DOHH2 (cell line): ENCODE results near the gene ZER1.
"Not testable (repeated sequence)": the region's sequence is repeated elsewhere in the genome, so short reads cannot be mapped to it uniquely, and the experiment has no call there.

ENCODE experiments used
- H3F3A ChIP-seq: fragments of 200-600 bp; sonication (generic), shearing (Covaris generic); 2 replicates; pipeline ENCODE4 v1.6.0; 2016; ENCODE audit warnings: antibody characterized with exemption, mild to moderate bottlenecking; ENCODE audit not compliant: control insufficient read depth, insufficient read depth
- H3K27ac ChIP-seq: fragments of 200-600 bp; sonication (generic); 2 replicates; pipeline ENCODE4 v1.5.1; 2014; ENCODE audit warnings: low read depth, mild to moderate bottlenecking, low read length, moderate library complexity
- H3K27me3 ChIP-seq: fragments of 200-600 bp; sonication (generic); 2 replicates; pipeline ENCODE4 v1.6.1; 2014; ENCODE audit warnings: mild to moderate bottlenecking, low read length, mixed read lengths; ENCODE audit not compliant: control insufficient read depth
- H3K36me3 ChIP-seq: fragments of 200-600 bp; sonication (generic); 2 replicates; pipeline ENCODE4 v1.6.1; 2014; ENCODE audit warnings: mild to moderate bottlenecking, low read length, moderate library complexity, mixed read lengths; ENCODE audit not compliant: control insufficient read depth
- H3K4me1 ChIP-seq: fragments of 200-600 bp; sonication (generic); 2 replicates; pipeline ENCODE4 v1.6.1; 2014; ENCODE audit warnings: mild to moderate bottlenecking, low read length, mixed read lengths; ENCODE audit not compliant: control insufficient read depth
- H3K4me2 ChIP-seq: fragments of 200-600 bp; sonication (generic); 2 replicates; pipeline ENCODE4 v1.6.0; 2014; ENCODE audit warnings: mild to moderate bottlenecking, low read length, moderate library complexity
- H3K4me3 ChIP-seq: fragments of 200-600 bp; sonication (generic); 2 replicates; pipeline ENCODE4 v1.5.1; 2014; ENCODE audit warnings: mild to moderate bottlenecking, low read length, mixed read lengths
- H3K79me2 ChIP-seq: fragments of 200-600 bp; sonication (generic); 2 replicates; pipeline ENCODE4 v1.6.1; 2014; ENCODE audit warnings: mild to moderate bottlenecking, low read length, mixed read lengths; ENCODE audit not compliant: control insufficient read depth
- H3K9me2 ChIP-seq: fragments of 200-600 bp; sonication (generic); replicated peaks from 2 replicates; pipeline ENCODE4 v1.6.1; 2014; ENCODE audit warnings: mild to moderate bottlenecking, low read length, mixed read lengths; ENCODE audit not compliant: control insufficient read depth
- H3K9me3 ChIP-seq: fragments of 200-600 bp; sonication (generic); 2 replicates; pipeline ENCODE4 v1.6.1; 2014; ENCODE audit warnings: antibody characterized with exemption, low read length, mixed read lengths; ENCODE audit not compliant: control insufficient read depth, insufficient read depth
- H4K20me1 ChIP-seq: fragments of 200-600 bp; sonication (generic); 2 replicates; pipeline ENCODE4 v1.6.0; 2014; ENCODE audit warnings: low read depth, mild to moderate bottlenecking, antibody characterized with exemption, low read length, moderate library complexity; ENCODE audit not compliant: control insufficient read depth, insufficient read depth
- CTCF ChIP-seq: fragments of 200-600 bp; sonication (generic); IDR thresholded peaks from one replicate; pipeline ENCODE4 v1.5.1; 2014; ENCODE audit warnings: antibody characterized with exemption, mild to moderate bottlenecking, low read depth, low read length; ENCODE audit not compliant: poor library complexity, severe bottlenecking
- EZH2phosphoT487 ChIP-seq: fragments of 200-600 bp; sonication (generic); IDR thresholded peaks from 2 replicates; pipeline ENCODE4 v1.6.1; 2017; ENCODE audit warnings: borderline replicate concordance, mild to moderate bottlenecking, antibody characterized with exemption, low read length, moderate library complexity, mixed read lengths

ZER1 gene

GRCh38 chr9:128696923-128697707 lies 74.6 kb downstream of the ZER1 start:
- peaks cover 44% of the 10 kb centered on the region for H3K36me3 ChIP-seq
- no peak for TF ChIP-seq EZH2phosphoT487
- TF ChIP-seq CTCF = no peak
- H3K4me2 ChIP-seq = no peak overlapping the region
- peaks cover 6% of the 10 kb centered on the region; the same call in 1 of the 2 replicates for H3K4me1 ChIP-seq
- H3K9me2 ChIP-seq = no peaks in the 10 kb centered on the region
- H3K9me3 ChIP-seq = no peaks in the 10 kb centered on the region
- H3K27ac ChIP-seq = no peak overlapping the region
- no peak overlapping the region for H3K4me3 ChIP-seq
- H4K20me1 ChIP-seq = peaks cover 7% of the 10 kb centered on the region; the same call in 1 of the 2 replicates
- H3K79me2 ChIP-seq = peaks cover 11% of the 10 kb centered on the region
- H3K27me3 ChIP-seq = no peaks in the 10 kb centered on the region
- peaks cover 63% of the 10 kb centered on the region for H3F3A ChIP-seq

- TF ChIP-seq EZH2phosphoT487 = no peak
- TF ChIP-seq CTCF = no peak
- Histone ChIP-seq H3K36me3 (peaks cover 66% of the 10 kb centered on the region), H4K20me1 (peaks cover 26% of the 10 kb centered on the region), H3F3A (peaks cover 74% of the 10 kb centered on the region), H3K9me2 (no peaks in the 10 kb centered on the region), H3K27me3 (no peaks in the 10 kb centered on the region), H3K9me3 (no peaks in the 10 kb centered on the region), H3K4me3 (no peak overlapping the region), H3K4me1 (peaks cover 13% of the 10 kb centered on the region), H3K4me2 (no peak overlapping the region), H3K79me2 (peaks cover 35% of the 10 kb centered on the region), H3K27ac (no peak overlapping the region)
These were observed 77.4 kb downstream of the ZER1 start for GRCh38 chr9:128694344-128694743.

- Histone ChIP-seq H3K4me1 (peaks cover 13% of the 10 kb centered on the region), H3K79me2 (peaks cover 38% of the 10 kb centered on the region), H3K36me3 (peaks cover 66% of the 10 kb centered on the region), H4K20me1 (peaks cover 26% of the 10 kb centered on the region), H3F3A (peaks cover 70% of the 10 kb centered on the region)
- H3K9me3 ChIP-seq, H3K4me3 ChIP-seq, H3K27ac ChIP-seq, H3K27me3 ChIP-seq, H3K4me2 ChIP-seq, H3K9me2 ChIP-seq: not testable (repeated sequence)
These were observed 78.0 kb downstream of the ZER1 start for GRCh38 chr9:128693738-128694137.

GRCh38 chr9:128690684-128691034 lies 81.1 kb downstream of the ZER1 start:
- Histone ChIP-seq H3K4me2 (peak overlapping the region; percentile 97), H4K20me1 (peaks cover 32% of the 10 kb centered on the region), H3K27ac (peak overlapping the region; percentile 69), H3K9me3 (no peaks in the 10 kb centered on the region), H3F3A (peaks cover 54% of the 10 kb centered on the region), H3K79me2 (peaks cover 69% of the 10 kb centered on the region), H3K4me1 (peaks cover 40% of the 10 kb centered on the region), H3K36me3 (peaks cover 74% of the 10 kb centered on the region), H3K27me3 (no peaks in the 10 kb centered on the region), H3K9me2 (no peaks in the 10 kb centered on the region), H3K4me3 (peak overlapping the region; percentile 99)
- TF ChIP-seq EZH2phosphoT487 = no peak
- no peak for TF ChIP-seq CTCF
